Measurements from ENCODE around the gene FXN.

GRCh38 chr9:69131682-69132081 is 96.1 kb downstream of the FXN start:
- no peak for TF ChIP-seq CTCF (IDR thresholded peaks at IDR 0.05)
- TF ChIP-seq, protein P1, sequence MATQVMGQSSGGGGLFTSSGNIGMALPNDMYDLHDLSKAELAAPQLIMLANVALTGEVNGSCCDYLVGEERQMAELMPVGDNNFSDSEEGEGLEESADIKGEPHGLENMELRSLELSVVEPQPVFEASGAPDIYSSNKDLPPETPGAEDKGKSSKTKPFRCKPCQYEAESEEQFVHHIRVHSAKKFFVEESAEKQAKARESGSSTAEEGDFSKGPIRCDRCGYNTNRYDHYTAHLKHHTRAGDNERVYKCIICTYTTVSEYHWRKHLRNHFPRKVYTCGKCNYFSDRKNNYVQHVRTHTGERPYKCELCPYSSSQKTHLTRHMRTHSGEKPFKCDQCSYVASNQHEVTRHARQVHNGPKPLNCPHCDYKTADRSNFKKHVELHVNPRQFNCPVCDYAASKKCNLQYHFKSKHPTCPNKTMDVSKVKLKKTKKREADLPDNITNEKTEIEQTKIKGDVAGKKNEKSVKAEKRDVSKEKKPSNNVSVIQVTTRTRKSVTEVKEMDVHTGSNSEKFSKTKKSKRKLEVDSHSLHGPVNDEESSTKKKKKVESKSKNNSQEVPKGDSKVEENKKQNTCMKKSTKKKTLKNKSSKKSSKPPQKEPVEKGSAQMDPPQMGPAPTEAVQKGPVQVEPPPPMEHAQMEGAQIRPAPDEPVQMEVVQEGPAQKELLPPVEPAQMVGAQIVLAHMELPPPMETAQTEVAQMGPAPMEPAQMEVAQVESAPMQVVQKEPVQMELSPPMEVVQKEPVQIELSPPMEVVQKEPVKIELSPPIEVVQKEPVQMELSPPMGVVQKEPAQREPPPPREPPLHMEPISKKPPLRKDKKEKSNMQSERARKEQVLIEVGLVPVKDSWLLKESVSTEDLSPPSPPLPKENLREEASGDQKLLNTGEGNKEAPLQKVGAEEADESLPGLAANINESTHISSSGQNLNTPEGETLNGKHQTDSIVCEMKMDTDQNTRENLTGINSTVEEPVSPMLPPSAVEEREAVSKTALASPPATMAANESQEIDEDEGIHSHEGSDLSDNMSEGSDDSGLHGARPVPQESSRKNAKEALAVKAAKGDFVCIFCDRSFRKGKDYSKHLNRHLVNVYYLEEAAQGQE (IDR thresholded peaks at IDR 0.05; ENCODE audit: insufficient read depth in 1 of 2, low read depth in 2 of 2, low read length in 1 of 2), result no peak

Data from Panc1 (cell line).